ENCODE measurements around the gene MAX.

- no peak for TF ChIP-seq CTCF (IDR thresholded peaks at IDR 0.05; ENCODE audit: low read depth, low read length)
- no peak for TF ChIP-seq POLR2A (IDR thresholded peaks at IDR 0.05; ENCODE audit: extremely low read depth, insufficient read length)
- TF ChIP-seq MAX (IDR thresholded peaks at IDR 0.05; ENCODE audit: low read depth, low read length): no peak
Measured at GRCh38 chr14:65042731-65043372, 59.5 kb downstream of the MAX start.

Data from NB4 (cell line).